ENCODE data around the gene SLX9. TPM values are rescaled to one million over a fixed set of nuclear protein-coding genes. Genes with fewer than 3 reads are reported as not detected.
A peak's percentile ranks its signal among the peaks of the same experiment; 100 is the strongest.

Gene SLX9
- total RNA-seq, 1 experiment from 2014 or later: 77.2 TPM

- TF ChIP-seq, protein P1, sequence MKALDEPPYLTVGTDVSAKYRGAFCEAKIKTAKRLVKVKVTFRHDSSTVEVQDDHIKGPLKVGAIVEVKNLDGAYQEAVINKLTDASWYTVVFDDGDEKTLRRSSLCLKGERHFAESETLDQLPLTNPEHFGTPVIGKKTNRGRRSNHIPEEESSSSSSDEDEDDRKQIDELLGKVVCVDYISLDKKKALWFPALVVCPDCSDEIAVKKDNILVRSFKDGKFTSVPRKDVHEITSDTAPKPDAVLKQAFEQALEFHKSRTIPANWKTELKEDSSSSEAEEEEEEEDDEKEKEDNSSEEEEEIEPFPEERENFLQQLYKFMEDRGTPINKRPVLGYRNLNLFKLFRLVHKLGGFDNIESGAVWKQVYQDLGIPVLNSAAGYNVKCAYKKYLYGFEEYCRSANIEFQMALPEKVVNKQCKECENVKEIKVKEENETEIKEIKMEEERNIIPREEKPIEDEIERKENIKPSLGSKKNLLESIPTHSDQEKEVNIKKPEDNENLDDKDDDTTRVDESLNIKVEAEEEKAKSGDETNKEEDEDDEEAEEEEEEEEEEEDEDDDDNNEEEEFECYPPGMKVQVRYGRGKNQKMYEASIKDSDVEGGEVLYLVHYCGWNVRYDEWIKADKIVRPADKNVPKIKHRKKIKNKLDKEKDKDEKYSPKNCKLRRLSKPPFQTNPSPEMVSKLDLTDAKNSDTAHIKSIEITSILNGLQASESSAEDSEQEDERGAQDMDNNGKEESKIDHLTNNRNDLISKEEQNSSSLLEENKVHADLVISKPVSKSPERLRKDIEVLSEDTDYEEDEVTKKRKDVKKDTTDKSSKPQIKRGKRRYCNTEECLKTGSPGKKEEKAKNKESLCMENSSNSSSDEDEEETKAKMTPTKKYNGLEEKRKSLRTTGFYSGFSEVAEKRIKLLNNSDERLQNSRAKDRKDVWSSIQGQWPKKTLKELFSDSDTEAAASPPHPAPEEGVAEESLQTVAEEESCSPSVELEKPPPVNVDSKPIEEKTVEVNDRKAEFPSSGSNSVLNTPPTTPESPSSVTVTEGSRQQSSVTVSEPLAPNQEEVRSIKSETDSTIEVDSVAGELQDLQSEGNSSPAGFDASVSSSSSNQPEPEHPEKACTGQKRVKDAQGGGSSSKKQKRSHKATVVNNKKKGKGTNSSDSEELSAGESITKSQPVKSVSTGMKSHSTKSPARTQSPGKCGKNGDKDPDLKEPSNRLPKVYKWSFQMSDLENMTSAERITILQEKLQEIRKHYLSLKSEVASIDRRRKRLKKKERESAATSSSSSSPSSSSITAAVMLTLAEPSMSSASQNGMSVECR (CRISPR knock-in tag; IDR thresholded peaks at IDR 0.05; ENCODE audit: borderline replicate concordance): no peak
- TF ChIP-seq FOXP1 (CRISPR knock-in tag; IDR thresholded peaks at IDR 0.05; ENCODE audit: borderline replicate concordance): no peak
- TF ChIP-seq ZNF396 (CRISPR knock-in tag; IDR thresholded peaks at IDR 0.05; ENCODE audit: borderline replicate concordance): no peak
- TF ChIP-seq KAT7 (CRISPR knock-in tag; IDR thresholded peaks at IDR 0.05; ENCODE audit: borderline replicate concordance): no peak
Observed at GRCh38 chr21:44944596-44944995, 4.8 kb downstream of the SLX9 start (continued).

DNA sequence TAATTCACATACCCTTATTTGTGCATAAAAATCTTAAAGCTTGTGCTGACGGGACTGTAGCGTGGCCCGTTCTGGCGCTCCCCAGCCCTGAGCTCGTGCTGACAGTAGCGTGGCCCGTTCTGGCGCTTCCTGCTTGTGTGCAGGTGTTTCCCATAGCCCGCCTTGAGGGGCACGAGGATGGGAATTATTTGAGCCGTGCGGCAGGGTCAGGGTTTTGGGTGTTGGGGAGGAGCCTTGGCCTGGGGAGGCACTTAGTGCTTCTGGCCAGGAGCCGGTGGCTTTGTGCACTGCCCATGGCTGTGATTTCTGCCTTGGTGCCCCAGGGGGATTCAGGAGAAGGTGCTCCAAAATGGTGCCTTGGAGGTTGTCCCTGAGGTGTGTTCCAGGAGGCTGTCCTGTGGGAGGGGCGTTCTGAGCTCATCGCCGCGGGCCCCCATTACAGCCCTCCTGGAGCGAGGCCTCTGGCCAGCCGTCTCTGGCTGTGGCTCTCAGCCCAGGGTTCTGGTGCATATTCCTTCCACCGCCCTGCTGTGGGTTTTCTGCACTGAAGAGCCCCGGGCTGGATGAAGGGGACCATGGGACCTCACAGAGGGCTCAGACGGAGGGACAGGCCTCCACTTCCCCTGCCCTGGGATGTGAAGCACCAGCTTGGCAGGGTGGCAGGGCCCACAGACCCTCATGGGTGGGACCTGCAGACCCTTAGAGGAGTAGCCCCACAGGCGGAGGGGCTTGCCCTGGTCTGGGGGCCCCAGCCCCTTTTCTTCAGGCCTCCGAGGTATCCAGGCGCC, 6.6 kb downstream of the SLX9 start:
- CTCF ChIA-PET: interaction anchor here (0.6 to 2.5 kb wide), 2 partner anchors 54 to 192 kb away, joined by 3 to 8 read pairs; no protein-coding TSS in a partner anchor
- H3K4me3 Mint-ChIP-seq: no peak overlapping the region
- no peaks in the 10 kb centered on the region for H3K9me3 Mint-ChIP-seq
- H3K27me3 Mint-ChIP-seq (ENCODE audit: low read depth): no peaks in the 10 kb centered on the region
- no peak for TF ChIP-seq NR1H2 (CRISPR knock-in tag; IDR thresholded peaks at IDR 0.05)
- TF ChIP-seq, protein P2, sequence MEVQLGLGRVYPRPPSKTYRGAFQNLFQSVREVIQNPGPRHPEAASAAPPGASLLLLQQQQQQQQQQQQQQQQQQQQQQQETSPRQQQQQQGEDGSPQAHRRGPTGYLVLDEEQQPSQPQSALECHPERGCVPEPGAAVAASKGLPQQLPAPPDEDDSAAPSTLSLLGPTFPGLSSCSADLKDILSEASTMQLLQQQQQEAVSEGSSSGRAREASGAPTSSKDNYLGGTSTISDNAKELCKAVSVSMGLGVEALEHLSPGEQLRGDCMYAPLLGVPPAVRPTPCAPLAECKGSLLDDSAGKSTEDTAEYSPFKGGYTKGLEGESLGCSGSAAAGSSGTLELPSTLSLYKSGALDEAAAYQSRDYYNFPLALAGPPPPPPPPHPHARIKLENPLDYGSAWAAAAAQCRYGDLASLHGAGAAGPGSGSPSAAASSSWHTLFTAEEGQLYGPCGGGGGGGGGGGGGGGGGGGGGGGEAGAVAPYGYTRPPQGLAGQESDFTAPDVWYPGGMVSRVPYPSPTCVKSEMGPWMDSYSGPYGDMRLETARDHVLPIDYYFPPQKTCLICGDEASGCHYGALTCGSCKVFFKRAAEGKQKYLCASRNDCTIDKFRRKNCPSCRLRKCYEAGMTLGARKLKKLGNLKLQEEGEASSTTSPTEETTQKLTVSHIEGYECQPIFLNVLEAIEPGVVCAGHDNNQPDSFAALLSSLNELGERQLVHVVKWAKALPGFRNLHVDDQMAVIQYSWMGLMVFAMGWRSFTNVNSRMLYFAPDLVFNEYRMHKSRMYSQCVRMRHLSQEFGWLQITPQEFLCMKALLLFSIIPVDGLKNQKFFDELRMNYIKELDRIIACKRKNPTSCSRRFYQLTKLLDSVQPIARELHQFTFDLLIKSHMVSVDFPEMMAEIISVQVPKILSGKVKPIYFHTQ (CRISPR knock-in tag; IDR thresholded peaks at IDR 0.05): no peak
- no peak for TF ChIP-seq MYBL2 (CRISPR knock-in tag; IDR thresholded peaks at IDR 0.05)
- TF ChIP-seq, protein P3, sequence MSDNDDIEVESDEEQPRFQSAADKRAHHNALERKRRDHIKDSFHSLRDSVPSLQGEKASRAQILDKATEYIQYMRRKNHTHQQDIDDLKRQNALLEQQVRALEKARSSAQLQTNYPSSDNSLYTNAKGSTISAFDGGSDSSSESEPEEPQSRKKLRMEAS (CRISPR knock-in tag; IDR thresholded peaks at IDR 0.05): no peak
- no peak for TF ChIP-seq ERG (CRISPR knock-in tag; IDR thresholded peaks at IDR 0.05)
- no peak for TF ChIP-seq RORB (CRISPR knock-in tag; IDR thresholded peaks at IDR 0.05)
- no peak for TF ChIP-seq FOXP1 (CRISPR knock-in tag; IDR thresholded peaks at IDR 0.05; ENCODE audit: borderline replicate concordance)
- TF ChIP-seq JAZF1 (CRISPR knock-in tag; IDR thresholded peaks at IDR 0.05): no peak
- TF ChIP-seq FOXK1 (CRISPR knock-in tag; IDR thresholded peaks at IDR 0.05): no peak
- TF ChIP-seq ZNF512 (CRISPR knock-in tag; IDR thresholded peaks at IDR 0.05; ENCODE audit: borderline replicate concordance): no peak
- TF ChIP-seq ATF6 (CRISPR knock-in tag; IDR thresholded peaks at IDR 0.05): no peak
- TF ChIP-seq CREM (CRISPR knock-in tag; IDR thresholded peaks at IDR 0.05): no peak
- no peak for TF ChIP-seq ATF2 (CRISPR knock-in tag; IDR thresholded peaks at IDR 0.05; ENCODE audit: borderline replicate concordance, low read depth)
- no peak for TF ChIP-seq ETV6 (CRISPR knock-in tag; IDR thresholded peaks at IDR 0.05)
- peaks cover 37% of the 10 kb centered on the region for H3K36me3 Mint-ChIP-seq
- DNase-seq (ENCODE audit: low spot score) (peak; percentile 6), ATAC-seq (no peak)
- POLR2A ChIA-PET: no interaction called here
- H3K4me1 Mint-ChIP-seq: peaks cover 9% of the 10 kb centered on the region
- no peak overlapping the region for H3K27ac Mint-ChIP-seq
